CD4-positive, alpha-beta T cell treated with Interleukin-17A for 1 hour (primary cell): ENCODE measurements around the gene CCR3.

Source experiments
- DNase-seq: peaks from one replicate; pipeline ENCODE4 v3.0.0-alpha.2; 2020

The CCR3 gene

DNA sequence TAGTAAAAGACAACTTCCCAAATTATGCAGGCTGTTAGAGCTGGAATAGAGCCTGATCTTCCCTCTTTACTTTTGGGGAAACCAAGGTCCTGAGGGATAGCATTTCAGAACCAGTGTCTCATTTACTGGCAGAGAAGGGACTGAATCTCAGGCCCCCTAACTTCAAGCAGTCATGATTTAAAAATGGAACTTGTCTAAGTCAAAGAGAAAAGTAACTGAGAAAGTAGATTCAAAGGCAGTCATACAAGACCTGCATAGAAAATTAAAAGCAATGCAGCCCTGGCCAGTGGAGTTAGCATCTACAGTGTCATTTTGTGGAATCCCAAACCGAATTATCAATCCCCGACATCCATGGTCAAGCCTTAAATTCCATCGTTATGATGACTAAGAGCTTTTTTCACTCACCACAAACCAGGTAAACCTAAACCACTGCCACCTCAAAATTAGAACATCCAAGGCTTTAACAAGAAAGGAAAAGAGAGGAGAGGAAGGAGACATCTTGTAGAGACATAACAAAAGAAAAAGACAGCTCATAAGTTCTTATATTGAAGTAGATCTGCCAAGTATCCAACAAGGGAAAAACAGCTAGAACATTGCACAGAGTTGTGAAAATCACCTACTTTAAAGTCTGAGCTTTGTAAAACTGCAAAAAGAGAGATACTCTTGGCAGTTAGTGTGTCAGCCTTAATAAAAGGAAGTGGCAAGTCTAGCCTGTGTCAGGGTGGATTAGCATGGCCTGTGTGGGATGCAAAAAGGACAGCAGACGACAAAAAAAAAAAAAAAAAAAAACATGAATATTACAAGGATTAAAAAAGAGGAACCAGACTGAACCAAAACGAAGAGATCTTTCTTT is 57.6 kb downstream of the CCR3 start:
- peak; percentile 45 for DNase-seq

DNA sequence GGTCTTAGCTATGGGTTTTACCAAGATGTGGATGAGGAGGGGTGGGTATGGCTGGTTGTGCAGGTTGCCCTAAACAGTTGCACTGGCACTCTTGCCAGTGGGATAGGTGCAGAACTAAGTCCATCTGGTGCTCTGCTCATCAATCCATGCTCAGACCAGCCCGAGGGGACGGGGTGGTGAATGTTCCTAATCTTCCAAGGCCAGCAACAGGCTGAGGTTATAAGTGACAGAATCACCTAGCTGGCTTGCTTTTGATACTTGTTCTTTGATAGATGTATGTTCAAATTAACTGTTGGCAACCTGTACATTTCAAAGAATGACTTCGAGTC is 58.2 kb downstream of the CCR3 start:
- no peak for DNase-seq

GRCh38 chr3:46301122-46301835 is 59.0 kb downstream of the CCR3 start:
- no peak for DNase-seq

- no peak for DNase-seq
Measured at GRCh38 chr3:46303240-46303639, 61.0 kb downstream of the CCR3 start.

DNA sequence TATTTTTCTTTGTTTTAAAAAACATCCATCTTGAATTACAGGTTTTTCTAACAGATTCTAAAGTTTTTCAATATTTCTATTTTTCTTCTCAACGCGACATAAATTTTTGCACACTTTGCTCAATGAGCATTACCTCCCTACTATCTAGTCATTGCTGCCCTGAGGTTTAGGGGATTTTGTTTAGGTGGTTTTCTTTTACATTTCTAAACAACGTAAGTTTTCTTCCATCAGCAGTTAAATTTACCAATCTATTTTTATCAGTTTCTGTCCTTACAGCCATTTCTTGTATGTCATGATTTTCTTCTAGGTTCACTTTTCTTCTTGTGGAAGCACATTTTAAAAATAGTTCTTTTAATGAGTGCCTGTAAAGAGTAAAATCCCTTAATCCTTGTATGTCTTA is 62.5 kb downstream of the CCR3 start:
- no peak for DNase-seq

DNA sequence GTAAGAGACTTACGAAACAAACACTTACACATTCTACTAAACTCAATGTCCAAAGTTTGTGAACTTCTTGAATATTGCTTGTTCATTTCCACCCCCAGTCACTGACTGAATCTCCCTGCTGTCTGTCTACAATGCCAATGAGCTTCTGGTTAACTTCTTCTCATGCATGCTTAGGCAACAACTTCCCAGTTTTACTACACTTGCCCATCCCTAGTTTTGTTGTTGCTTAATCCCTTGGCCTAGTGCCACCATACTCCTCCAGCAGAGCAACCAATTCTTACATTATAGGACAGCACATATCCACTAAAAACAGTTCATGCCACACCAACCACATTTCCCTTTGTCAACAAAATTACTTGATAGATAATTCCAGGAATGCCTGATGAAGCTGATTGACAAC is 70.7 kb downstream of the CCR3 start:
- no peak for DNase-seq

GRCh38 chr3:46314517-46314916 is 72.3 kb downstream of the CCR3 start:
- no peak for DNase-seq

DNA sequence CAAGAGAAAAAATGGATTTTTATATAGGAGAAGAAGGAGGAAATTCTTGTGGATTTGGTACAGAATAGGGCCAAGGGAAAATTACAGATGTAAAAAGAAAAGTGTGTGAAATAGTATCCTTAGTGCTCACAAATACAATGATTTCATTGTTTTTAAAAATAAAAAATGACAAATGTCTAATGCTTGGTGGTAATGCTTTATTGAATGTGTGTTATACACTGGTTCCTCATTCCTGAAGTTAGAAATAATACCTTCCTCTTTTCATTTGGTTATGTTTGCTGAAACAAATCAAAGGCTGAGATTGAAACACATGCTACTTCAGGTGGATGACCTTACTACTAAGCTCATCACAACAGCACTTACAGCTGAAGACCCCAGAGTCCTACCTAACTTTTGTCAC is 73.9 kb downstream of the CCR3 start:
- no peak for DNase-seq
